Effector CD4-positive, alpha-beta T cell (primary cell): ENCODE results near the gene POLE2.
A peak's percentile ranks its signal among the peaks of the same experiment; 100 is the strongest.

Source experiments
- DNase-seq: peaks from one replicate; pipeline ENCODE4 v3.0.0-alpha.2; 2020

The POLE2 gene

GRCh38 chr14:49615776-49616175 lies 72.2 kb downstream of the POLE2 start:
- no peak for DNase-seq

- no peak for DNase-seq
Observed at GRCh38 chr14:49614196-49614595, 73.8 kb downstream of the POLE2 start.

GRCh38 chr14:49612671-49613070 lies 75.3 kb downstream of the POLE2 start:
- no peak for DNase-seq

- no peak for DNase-seq
Observed at GRCh38 chr14:49612251-49612650, 75.8 kb downstream of the POLE2 start.

- DNase-seq, result no peak
Observed at GRCh38 chr14:49607583-49607982, 80.4 kb downstream of the POLE2 start.

GRCh38 chr14:49598485-49599300 lies 89.3 kb downstream of the POLE2 start, which contains the start of gene LRR1:
Gene LRR1 (plus strand): TSS chr14:49598940. CDS start chr14:49599021, 81 bp downstream.
- DNase-seq, result peak; percentile 75

GRCh38 chr14:49598189-49598484 lies 89.9 kb downstream of the POLE2 start:
- DNase-seq, result no peak

- DNase-seq, result no peak
Observed at GRCh38 chr14:49594347-49595091, 93.5 kb downstream of the POLE2 start.
